Measurements from ENCODE around the gene CCDC127.
"Not testable (repeated sequence)": the region's sequence is repeated elsewhere in the genome, so short reads cannot be mapped to it uniquely, and the experiment has no call there.

The CCDC127 gene

DNA sequence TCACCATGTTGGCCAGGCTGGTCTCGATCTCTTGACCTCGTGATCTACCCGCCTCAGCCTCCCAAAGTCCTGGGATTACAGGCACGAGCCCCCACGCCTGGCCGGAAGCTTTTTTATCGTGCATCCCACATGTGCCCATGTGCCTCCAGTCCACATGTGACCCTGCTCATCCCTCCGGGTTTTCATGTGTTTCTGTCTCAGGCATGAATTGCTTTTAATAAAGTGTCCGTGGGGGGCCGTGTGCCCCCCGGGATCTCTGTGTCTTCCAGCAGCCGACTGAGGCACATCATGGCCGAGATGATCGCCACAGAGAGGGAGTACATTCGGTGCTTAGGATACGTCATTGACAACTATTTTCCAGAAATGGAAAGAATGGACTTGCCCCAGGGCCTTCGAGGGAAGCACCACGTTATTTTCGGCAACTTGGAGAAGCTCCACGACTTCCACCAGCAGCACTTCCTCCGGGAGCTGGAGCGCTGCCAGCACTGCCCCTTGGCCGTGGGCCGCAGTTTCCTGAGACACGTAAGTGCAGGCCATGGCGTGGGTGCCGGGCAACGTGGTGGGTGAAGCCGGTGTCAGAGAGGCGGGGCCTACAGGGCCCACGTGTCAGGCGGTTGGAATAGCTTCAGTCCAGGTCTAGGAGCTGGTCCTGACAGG is 48.8 kb downstream of the CCDC127 start:
- DNase-seq = peak; percentile 10

DNA sequence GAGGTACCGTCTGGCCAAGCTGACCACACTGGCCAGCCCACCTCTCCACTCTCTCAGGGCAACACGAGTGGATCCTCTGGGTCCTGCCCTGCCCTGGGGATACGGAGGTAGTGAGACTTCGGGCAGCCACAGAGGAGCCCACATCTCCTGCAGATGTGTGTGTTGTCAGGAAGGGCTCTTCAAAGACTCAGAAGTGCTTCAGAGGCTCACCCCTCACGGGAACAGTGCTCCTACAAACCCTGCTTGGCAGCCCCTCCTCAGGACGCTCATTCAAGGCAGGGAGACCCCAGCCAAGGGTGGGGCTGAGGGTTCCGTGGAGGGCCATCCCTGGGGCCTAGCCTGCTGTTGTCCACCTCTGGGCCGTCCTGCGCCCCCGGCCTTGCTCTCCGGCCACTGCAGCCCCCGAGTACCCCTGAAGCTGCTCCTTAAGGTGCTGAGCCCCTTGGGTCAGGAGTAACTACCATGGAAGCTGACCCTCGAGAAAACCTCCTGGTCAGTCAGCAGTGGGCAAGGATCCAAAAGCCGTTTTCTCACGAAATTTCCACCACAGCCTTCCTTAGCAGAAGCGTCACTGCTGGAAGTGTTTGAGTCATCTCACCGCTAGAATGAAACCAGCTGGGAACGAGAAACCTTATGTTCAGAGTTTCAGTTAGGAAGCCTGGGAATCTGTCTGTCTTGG is 49.8 kb downstream of the CCDC127 start:
- DNase-seq = no peak

DNA sequence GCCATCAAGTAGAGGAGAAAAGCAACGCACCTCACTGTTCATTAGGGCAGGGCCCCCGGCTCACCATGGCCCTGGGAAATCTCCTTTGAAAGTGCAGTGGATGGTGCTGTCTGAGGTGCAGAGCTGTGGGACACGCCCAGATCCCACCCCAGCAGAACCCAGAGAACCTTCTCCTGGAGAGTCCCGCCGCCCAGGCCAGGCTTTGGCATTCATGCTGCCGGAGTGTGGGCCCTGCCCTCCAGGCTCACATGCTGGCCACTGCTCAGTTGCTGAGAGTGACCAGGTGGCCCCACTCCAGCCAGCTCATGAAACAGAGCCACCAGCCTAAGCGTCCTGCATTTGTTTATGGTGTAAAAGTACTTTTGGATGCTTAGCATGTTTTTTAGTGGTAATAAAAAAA is 50.4 kb downstream of the CCDC127 start:
- DNase-seq = no peak

DNA sequence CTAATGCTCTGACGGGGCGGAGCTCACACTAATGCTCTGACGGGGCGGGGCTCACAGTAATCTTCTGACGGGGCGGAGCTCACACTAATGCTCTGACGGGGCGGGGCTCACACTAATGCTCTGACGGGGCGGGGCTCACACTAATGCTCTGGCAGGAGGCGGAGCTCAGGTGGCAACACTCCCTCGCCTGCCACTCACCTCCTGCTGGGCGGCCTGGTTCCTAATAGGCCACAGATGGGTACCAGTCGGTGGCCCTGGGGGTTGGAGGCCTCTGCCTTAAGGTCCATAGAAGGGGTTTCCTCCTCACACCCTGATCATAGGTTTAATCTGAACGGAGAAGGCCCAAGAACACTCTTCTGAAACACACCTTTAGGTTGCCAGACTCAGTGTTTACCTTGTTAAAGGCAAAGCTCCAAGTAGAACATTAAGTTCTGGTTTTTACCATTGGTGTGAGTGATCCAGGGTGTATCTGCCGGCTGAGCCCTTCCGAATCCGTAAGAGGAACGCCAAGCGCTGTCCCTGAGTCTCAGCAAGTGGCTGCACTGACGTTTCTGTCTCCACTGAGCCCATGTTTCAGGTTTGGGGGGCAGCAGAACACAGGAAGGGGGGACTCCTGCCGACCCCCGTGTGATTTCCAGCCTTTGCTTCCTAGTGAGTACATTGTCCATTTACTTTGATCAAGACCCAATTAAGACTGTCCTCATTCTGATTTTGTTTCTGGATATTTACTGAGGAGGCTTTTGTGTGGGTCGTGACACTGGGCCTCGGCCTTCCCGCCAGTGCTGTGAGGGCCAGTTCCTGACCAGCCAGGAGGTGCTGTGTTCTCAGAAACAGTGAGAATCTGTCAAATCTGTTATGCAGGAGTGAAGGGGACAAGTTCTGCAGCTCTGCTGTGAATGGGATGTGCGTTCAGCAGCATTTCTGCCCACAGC is 51.2 kb downstream of the CCDC127 start:
- no peak for DNase-seq

DNA sequence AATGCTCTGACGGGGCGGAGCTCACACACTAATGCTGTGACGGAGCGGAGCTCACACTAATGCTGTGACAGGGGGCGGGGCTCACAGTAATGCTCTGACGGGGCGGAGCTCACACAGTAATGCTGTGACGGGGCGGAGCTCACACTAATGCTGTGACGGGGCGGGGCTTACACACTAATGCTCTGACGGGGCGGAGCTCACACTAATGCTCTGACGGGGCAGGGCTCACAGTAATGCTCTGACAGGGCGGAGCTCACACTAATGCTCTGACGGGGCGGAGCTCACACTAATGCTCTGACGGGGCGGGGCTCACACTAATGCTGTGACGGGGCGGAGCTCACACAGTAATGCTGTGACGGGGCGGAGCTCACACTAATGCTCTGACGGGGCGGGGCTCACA is 53.2 kb downstream of the CCDC127 start:
- not testable (repeated sequence) for DNase-seq

DNA sequence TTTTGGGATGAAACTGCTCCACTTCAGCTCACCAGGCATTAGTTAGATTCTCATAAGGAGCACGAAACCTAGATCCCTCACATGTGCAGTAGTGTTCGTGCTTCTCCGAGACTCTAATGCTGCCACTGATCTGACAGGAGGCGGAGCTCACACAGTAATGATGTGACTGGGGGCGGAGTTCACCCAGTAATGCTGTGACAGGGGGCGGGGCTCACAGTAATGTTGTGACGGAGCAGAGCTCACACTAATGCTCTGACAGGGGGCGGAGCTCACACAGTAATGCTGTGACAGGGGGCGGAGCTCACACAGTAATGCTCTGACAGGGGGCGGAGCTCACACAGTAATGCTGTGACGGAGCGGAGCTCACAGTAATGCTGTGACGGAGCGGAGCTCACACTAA is 53.7 kb downstream of the CCDC127 start:
- DNase-seq = no peak

DNA sequence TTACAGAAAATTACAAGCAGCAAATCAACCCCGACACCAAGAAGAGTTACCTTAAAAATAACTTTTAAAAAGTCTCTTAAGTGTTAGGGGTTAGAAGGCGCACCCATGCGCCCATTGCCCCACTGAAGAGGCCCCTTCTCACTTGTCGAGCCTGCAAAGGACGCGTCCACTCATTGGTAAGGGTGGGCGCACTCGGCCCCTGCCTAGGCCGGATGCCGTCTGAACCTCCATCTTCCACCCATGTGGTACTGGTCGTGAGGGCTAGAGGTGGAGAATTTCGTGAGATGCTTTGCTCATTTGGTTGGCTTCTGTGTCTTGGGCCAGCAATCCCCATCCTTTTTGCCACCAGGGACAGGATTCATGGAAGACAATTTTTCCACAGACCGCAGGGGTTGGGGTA is 54.1 kb downstream of the CCDC127 start:
- DNase-seq = no peak

DNA sequence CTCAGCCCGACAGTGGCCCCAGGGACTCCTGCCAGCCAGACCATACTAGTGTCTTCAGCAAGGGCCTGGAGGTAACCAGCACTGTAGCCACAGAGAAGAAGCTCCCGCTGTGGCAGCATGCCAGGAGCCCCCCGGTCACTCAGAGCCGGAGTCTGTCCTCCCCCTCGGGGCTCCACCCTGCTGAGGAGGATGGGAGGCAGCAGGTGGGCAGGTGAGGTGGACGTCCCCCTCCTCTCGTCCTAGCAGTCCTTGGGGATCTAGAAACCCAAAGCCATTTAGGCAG is 54.7 kb downstream of the CCDC127 start:
- no peak for DNase-seq

DNA sequence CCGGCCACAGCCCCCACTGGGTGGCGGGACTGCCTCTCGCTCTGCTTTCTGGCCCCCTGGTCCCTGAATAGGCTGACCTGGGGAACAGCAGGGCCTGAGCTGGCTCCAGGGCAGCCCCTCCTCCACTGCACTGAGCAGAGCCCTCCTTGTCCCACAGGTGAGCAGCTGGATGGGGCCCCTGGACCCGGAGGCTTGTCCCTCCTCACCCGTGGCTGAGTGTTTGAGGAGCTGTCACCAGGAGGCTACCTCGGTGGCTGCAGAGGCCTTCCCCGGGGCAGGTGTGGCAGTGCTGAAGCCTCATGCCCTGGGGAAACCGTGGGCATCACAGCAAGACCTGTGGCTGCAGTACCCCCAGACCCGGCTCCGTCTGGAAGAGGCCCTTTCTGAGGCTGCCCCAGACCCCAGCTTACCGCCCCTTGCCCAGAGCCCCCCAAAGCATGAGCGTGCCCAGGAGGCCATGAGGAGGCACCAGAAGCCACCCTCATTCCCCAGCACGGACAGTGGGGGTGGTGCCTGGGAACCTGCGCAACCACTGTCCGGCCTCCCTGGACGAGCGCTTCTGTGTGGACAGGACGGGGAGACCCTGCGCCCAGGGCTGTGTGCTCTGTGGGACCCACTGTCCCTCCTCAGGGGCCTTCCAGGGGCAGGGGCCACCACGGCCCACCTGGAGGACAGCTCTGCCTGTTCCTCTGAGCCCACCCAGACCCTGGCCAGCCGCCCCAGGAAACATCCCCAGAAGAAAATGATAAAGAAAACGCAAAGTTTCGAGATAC is 55.2 kb downstream of the CCDC127 start:
- DNase-seq = no peak

DNA sequence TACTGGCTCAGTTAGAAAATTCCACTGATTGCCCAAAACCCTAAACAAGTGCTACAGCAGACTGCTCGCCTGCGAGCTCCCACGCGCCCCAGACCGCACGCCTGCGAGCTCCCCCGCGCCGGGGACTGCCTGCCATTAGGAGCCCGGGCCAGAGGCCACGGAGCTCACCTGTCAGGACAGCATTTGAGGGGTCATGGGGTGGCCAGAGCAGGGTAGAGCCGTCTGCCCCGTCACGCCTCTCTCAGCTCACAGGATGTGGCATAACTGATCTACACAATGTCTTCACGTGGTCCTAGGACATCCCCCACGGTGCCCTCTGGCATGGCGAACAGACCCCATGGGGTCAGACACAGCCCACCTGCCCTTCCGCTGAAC is 55.8 kb downstream of the CCDC127 start:
- DNase-seq = no peak

DNA sequence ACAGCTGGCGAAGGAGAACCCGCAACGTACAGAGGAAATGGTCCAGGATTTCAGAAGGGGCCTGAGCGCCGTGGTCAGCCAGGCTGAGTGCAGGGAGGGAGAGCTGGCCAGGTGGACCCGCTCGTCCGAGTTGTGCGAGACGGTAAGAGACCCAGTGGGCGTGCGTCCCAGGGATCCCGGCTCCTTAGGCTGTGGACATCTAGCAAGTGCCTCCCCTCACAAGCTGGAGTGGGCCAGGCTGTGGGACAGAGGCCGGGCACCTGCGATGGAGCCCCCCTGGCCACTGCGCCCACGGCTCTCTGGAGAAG is 56.2 kb downstream of the CCDC127 start:
- DNase-seq = no peak

DNA sequence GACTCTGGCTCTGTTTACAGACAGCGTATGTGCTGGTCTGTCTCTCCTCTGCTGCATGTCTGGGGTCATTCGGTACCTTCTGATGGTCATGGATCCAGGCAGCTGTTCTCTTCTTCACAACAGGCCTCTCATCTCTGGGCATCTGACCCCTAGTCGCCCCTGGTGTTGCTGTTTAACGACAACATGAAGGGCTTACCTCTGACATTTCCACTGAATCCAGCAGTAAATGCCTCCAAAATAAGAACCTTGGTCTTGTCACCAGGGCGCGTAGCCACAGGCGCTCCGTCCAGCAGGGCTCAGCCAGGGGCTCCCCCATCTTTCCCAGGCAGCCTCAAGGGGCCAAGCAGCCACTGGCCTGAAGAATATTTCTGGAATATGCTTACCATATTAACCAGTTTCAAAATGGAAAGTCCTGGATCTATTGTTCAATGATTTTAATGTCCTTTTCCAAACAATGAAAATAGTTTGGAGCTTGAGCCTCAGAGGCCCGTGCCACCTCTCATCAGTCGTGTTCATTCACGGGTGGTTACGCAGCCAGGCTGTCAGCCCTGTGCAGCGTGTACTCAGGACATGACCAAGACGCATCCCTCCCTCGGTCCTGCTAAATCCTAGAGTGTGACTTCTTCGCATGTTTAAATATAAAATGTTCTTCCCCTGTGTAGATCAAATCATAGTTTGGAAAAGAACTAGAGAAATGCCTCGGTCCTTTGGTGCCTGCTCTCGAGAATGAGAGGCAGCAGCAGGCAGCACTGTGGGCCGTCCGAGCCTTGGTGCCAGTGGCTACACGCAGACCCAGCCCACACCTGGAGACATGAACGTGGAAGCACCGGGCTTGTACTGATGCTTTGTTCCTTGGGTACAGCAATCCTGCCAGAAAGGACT is 56.8 kb downstream of the CCDC127 start:
- DNase-seq = no peak

DNA sequence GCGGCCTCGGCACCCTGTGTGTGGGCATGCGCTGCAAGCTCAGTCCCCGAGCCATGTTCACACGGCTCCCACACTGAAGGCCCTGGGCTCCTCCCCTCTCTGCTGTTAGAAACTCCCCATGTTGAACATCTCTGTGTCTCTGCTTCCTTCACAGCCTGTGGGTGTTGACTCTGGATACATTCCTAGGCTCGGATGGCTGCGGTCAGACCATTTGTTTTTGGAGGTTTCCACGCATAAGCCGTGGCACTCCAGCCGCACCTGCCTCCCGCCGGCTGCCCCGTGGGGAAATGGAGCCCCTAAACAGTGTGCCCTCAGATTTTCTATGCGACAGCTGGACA is 57.8 kb downstream of the CCDC127 start:
- no peak for DNase-seq

DNA sequence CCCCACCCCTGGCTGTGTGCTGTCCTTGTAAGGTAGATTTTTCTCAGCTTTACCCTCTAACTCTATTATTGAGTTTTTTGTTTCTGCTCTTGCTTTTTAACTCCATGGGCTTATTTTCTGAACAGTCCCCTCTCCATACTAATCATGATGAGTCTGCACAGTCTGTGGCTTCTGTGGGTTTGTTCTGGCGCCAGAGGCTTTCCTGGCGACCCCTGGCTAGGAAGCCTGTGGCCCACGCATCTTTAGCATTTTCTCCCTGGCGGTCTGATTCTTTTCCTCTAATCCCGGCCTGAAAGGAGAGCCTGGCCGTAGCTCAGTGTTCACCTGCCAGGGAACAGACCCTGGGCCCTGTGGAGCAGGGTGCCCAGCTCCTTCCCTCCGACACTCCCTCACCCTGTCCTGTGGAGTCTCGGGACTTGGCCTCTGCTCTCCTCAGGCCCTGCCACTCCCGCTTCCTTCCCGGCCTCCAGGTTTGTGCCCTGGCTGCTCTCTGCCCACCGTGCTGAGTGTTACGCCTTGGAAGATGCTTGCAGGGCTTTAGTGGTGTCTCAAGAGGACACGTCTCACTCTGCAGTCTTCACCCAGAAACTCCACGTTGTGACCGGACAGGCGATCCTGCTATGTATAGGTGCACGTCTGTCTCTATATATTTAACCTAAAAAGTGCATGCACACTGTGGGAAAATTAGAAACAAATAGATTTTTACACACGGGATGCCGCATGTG is 58.3 kb downstream of the CCDC127 start:
- DNase-seq = no peak

DNA sequence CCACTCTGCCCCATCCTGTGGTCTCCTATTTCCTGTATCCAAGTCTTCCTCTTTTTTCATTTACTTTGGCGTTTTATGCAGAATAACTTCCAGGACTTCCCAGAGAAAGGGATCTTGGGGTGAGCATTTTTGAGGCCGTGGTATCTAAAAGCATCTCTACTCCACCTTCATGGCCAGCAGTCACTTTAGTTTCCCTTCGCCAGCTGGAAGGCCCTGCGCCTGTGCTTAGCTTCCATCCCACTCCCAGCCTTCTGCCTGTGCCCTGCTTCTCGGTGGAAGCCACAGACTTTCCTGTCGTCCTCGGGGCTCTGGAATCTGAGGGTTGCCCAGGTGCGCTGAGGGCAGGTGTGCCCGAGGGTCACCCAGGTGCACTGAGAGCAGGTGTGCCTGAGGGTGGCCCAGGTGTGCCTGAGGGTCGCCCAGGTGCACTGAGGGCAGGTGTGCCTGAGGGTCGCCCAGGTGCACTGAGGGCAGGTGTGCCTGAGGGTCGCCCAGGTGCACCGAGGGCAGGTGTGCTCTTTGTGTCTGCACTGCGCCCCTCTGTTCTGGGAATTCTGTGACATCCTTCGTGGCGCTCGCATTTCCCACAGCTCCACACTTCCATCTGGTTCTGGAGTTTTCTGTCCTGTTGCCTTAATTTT is 59.0 kb downstream of the CCDC127 start:
- DNase-seq = no peak

DNA sequence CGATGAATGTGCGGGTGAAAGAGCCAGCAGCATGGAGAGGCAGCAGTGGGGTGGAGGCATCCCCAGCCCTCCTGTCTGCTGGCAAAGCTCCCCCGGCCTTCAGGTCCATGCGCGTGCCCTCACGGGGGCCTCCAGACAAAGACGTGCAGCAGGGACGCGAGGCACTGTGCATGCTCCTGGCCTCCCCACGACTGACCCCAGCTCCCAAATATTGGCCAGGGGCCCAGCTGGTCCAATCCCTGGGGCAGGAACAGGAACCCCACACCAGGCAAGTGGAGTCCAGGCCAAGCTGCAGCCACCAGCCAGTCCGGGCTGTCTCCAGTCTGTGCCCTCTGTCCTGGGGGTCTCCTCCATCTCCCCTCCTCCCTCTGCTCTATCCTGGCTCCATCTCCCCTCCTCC is 60.2 kb downstream of the CCDC127 start:
- DNase-seq = no peak

DNA sequence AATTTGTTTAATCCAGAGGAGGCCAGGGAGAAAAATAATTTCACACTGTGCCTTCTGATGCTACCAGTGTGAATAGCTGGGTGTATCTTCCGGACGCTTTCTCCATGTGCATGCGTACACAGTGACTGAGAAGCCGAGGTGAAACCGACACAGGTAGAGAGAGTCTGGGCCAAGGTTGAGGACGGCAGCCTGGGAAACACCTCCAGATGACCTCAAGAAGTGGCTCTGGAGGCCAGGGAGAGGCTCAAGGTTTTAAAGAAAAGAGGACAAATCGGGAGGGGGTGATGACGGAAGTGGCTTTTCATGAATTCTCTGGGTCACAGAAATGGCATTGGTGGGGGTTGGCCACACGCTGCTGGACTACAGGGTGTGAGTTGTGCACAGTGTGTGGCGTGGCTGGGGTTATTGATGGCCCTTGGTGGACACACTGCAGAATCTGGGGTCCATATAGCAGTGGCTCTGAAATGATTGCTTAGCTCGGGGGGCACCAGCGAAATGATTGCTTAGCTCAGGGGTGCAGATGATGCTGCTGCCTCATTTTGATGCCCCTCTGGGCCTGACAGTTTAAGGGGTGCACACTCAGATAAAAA is 60.7 kb downstream of the CCDC127 start:
- DNase-seq = no peak

DNA sequence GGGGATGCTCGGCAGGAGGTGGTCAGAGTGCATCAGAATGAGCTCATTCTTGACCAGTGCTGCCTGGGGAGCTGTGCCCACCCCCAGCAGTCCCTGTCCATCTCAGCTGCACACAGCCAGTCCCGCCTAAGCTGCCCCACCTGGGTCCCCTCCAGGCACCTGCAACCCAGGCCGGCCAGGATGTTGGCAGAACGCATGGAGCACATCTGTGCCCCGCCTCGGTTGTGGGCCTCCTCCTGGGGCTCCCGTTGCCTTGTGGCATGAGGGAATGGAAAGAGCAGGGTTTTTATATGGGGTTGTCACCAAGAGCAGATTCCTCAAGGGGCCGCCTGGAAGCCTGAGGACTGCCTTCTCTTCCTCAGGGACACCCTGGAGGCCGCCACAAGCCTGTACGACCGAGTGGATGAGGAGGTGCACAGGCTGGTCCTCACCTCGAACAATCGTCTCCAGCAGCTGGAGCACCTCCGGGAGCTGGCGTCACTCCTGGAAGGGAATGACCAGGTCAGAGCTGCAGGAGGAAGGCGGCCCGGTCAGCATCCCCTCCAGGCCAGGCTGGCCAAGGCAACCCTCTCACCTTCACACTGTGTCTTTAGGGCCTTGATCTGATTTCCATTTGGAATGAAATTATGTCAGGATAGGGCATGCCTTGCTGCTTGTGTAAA is 61.4 kb downstream of the CCDC127 start:
- no peak for DNase-seq

DNA sequence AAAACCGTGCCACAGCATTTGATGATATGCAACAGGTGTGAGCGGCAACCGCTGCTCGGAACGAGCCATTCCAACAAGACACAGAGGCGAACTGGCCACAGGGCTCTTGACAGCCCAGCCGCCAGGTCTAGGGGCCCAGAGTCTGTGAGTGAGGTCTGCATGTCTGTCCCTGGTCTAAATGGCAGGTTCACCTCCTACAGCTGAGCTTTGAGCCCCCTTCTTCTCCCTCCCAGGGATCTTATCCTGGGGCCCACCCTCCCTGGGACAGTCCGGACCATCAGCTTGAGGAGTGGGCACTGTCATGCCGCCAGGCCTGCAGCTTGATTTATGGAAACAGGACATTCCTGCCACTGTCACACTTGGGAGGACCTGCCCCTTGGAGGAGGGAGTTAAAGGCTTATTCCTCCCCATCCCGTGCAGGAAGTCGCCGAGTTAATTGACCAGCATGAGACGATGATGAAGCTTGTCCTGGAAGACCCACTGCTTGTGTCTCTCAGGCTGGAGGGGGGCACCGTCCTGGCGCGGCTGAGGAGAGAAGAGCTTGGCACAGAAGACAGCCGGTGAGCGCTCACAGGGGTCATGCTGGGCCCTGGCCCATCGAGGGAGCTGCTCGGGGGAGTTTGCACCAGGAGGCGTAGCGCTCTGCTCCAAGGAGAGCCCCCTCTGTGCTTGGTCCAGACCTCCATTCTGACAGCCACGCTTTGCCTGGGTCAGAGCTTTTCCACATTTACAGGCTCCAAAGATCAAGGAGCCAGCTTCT is 62.1 kb downstream of the CCDC127 start:
- no peak for DNase-seq

DNA sequence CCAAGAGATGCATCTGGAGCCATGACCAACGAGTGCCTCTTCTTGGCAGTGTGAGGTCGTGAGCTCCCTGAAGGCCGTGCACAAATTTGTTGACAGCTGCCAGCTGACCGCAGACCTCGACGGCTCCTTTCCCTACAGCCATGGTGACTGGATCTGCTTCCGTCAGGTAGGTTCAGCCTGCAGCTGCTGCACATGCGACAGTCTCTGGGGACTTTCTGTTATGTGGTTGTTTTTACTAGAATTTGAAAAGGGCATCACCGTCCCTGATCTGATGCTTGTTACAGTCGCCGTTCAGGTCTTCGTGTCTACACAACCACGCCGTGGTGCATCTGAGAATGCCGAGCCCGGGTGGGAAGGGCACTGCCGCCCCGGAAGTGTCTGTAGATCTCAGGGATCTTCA is 63.1 kb downstream of the CCDC127 start:
- DNase-seq = no peak

Measured in suppressor macrophage treated with lipopolysaccharide for 4 hours (primary cell).